ENCODE data around the gene REPS2.
A peak's percentile ranks its signal among the peaks of the same experiment; 100 is the strongest.

The REPS2 gene

GRCh38 chrX:17038681-17039161 lies 92.3 kb downstream of the REPS2 start:
- DNase-seq, result no peak

- DNase-seq, result no peak
These were observed 93.4 kb downstream of the REPS2 start for GRCh38 chrX:17039826-17040225.

DNA sequence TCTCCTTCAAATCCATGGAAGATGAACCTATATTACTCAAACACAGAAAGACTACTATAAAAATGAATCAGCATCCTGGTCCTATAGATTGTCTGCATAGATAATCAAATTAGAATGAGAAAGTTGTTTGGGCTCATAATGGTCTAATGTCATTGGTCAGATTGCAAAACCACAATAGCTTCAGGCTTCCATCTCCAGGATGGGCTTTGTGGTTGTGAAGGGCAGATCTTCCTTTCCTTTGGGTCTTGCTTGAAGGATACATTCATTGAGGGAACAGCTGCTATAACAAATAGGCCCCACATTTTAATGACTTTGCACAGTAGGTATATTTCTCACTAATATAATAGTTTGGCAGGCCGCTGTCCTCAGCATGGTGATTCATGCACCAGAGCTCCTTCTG lies 94.3 kb downstream of the REPS2 start:
- DNase-seq, result no peak

DNA sequence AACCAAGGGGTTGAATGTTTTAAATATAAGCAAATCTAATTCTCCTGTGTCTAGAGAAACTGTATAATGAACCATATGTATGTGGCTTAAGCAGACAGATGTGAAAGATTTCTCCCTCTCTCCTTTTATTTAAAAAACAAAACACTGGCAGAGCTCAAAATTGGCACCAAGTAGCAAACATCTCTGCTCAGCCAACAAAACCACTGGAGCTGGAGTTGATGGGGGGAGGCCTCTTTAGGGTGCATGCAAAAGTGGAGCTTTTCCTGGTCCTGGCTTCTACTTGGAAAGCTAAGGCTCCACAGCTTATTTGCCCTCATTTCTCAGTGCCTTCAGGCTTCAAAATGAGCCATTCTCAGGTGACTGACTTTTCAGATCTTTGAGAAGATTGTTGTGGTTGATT lies 95.6 kb downstream of the REPS2 start:
- no peak for DNase-seq

GRCh38 chrX:17046478-17047097 lies 100.1 kb downstream of the REPS2 start:
- peak; percentile 60 for DNase-seq

DNA sequence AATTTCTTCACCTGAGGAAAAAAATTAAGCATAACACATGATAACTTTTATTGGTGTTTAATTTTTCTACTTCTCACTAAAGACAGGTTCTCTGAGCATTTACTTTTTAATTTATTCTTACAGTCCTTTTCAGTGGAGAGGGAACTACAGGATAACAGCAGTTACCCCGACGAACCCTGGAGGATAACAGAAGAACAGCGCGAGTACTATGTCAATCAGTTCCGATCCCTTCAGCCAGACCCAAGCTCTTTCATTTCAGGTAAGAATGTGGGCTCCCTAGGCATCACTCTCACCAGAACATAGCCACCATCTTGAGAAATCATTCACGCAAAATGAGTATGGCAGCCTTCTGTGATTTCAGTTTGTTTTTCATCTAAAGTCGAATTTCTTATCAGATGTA lies 100.8 kb downstream of the REPS2 start:
- DNase-seq, result no peak

- no peak for DNase-seq
These were observed 105.8 kb downstream of the REPS2 start for GRCh38 chrX:17052210-17052609.

DNA sequence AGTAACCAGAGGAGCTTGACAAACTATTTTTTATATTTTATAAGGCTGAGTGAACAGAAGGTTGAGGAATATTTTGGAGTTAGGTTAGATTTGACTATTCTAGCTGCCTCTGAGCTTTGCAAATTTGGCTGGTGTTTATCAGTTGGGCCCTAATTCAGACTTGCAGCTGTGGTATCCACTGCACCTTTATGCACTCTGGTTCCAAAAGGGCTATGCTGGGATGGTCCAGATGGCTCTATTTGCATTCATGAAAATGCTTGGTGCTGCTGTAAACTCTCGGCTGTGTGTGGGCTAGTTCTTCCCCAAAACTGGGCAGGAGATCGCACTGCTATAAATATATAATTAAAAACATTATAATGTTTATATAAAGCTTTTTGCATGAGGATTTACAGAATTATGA lies 106.3 kb downstream of the REPS2 start:
- no peak for DNase-seq

DNA sequence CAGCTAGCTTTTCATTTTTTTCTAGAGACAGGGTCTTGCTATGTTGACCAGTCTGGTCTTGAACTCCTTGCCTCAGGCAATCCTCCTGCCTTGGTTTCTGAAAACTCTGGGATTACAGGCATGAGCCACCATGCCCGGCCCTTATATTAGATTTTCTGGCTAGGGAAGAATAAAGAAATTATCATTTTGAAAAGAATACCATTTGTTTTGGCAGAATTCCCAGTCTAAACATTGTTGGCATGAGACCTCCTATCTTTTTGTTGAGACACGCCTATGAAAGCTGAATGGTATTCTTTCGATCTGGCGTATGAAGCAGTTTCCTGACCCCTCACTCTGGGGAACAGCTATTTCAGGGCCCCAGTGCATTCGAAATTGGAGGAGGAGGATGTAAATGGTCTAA lies 107.0 kb downstream of the REPS2 start:
- DNase-seq, result no peak

GRCh38 chrX:17056868-17057608 lies 110.6 kb downstream of the REPS2 start:
- DNase-seq, result no peak

GRCh38 chrX:17062065-17062464 lies 115.6 kb downstream of the REPS2 start:
- DNase-seq, result no peak

DNA sequence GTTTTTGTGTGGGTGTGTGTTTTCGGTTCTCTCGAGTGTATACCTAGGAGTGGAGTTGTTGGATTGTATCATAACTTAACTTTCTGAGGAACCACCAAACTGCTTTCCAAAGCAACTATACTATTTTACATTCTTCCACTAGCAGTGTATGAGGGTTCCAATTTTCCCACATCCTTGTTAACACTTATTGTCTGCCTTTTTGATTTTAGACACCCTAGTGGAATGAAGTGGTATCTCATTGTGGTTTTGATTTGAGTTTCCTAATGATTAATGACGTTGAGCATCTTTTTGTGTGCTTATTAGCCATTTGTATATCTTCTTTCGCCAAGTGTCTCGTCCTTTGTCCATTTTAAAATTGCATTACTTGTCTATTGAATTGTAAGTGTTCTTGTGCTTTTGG lies 118.6 kb downstream of the REPS2 start:
- no peak for DNase-seq

DNA sequence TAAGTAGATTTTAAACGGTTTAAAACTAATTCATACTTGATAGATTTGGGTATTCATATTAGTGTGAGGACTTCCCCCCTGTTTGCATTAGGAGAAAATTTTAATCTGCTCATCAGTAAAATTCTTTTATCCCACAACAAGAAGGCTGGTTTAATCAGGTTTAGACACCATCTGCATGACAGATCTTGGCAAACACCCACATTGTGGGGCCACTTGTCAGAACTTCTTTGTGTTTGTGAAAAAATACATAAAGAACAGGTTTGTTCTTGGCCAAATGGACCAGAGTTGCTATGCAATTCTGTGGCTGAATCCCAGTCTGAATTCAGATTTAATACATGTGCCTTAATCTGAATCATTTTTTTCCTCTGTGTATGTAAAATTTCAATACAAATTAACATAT lies 121.1 kb downstream of the REPS2 start:
- no peak for DNase-seq

DNA sequence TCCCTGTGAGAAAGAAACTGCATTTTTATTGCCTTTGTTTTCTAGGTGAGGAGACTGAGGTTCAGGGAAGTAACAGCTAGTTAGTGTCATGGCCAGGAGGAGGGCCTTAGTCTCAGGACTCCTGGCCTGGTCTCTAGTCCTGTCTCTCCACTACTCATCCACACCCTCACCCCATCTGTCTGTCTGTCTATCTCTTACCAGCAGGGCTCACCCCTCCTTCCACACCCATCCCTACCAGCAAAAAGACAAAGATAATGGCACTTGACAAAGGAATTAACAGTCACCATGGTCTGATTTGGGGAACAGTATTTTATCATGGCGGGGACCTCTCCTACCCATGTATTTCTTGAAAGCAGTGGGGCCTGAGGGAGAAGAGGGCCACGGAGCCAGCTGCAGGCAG lies 125.8 kb downstream of the REPS2 start:
- no peak for DNase-seq

- no peak for DNase-seq
These were observed 126.3 kb downstream of the REPS2 start for GRCh38 chrX:17072721-17073230.

- DNase-seq, result no peak
These were observed 128.5 kb downstream of the REPS2 start for GRCh38 chrX:17075004-17075403.

DNA sequence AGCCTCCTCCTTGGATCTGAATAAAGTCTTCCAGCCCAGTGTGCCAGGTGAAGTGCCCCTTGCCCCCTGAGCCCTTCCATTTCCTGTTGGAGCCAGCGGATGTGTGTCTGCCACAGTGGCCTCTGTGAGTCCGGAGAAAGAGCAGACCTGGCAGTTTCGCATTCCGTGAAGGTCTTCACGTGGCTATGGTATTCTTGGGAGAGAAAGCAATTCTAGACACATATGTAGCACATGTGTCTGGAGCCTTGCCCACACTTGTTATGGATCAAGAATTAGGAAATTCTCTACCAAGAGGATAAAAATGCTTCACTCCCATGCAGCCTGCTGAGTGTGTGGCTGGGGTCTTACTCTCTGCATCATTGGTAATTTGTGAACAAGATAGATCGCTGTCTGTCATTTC lies 130.9 kb downstream of the REPS2 start:
- DNase-seq, result no peak

- DNase-seq, result no peak
These were observed 131.7 kb downstream of the REPS2 start for GRCh38 chrX:17078031-17078720.

GRCh38 chrX:17081511-17081910 lies 135.1 kb downstream of the REPS2 start:
- no peak for DNase-seq

DNA sequence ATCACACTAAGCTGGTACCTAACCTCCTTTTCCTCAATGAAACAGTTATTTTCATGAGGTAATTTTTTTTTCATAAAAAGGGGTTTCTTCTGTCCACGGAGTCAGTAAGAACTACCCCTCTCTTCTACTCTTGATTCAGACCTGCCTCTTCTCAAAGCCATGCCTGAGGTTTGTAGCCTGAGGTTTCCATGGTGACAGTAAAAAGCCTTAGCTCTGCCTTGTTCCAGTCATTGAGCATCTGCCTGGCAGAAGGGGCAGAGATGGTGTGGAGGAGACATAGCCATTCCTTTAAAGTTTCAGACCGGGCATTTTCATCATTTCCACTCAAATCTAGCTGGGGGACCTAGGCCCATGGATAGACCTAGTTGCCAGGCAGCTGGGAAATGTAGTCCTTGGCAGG lies 135.5 kb downstream of the REPS2 start:
- no peak for DNase-seq

DNA sequence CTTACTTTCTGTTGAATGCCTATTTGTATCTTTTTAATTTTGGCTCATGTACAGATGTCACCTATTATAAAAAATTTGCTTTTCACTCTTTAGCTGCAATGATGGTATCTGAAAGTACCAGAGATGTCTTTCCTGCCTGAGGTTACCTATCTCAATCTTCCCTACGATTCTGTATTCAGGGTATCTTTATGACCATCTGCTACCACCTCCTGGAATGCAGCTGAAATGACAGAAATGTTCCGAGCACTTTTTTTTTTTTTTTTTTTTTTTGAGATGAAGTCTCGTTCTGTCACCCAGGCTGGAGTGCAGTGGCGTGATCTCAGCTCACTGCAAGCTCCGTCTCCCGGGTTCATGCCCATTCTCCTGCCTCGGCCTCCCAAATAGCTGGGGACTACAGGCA lies 136.4 kb downstream of the REPS2 start:
- DNase-seq, result no peak

- no peak for DNase-seq
These were observed 139.9 kb downstream of the REPS2 start for GRCh38 chrX:17086317-17086716.

DNA sequence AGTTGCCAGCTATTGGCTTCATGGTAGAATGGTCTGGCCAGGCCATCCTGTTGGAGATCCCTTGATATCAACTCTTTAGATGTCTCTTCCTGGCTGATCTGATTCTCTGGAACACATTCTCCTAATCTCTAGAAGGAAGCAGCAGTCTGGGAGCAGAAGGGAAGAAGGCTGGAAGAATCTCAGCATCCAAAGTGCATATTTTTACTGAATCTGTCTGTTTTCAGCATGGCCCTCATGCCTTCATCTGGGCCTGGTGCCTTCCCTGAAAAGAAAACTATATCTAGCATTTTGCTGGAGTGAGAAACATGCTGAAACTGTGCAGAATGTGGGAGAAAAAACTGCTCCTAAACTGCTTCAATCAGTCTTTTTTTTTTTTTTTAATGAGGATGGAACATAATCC lies 148.7 kb downstream of the REPS2 start:
- DNase-seq, result no peak
